Parathyroid adenoma (tissue), 2 donors: ENCODE results near the gene ITGA11.
"Not testable (repeated sequence)": the region's sequence is repeated elsewhere in the genome, so short reads cannot be mapped to it uniquely, and the experiment has no call there.

ENCODE experiments used
- H2AFZ ChIP-seq: fragments of 300-600 bp; sonication (generic); one replicate; pipeline ENCODE4 v1.7.0; 2017; ENCODE audit warnings: antibody characterized with exemption, mild to moderate bottlenecking
- H3K27ac ChIP-seq: fragments of 300-600 bp; sonication (generic); one replicate; pipeline ENCODE4 v1.7.0; 2017
- H3K27me3 ChIP-seq: fragments of 300-600 bp; sonication (generic); one replicate; pipeline ENCODE4 v1.7.0; 2017; ENCODE audit warnings: low read length; ENCODE audit not compliant: control insufficient read depth, insufficient read depth
- H3K36me3 ChIP-seq: fragments of 300-600 bp; sonication (generic); one replicate; pipeline ENCODE4 v1.7.0; 2017; ENCODE audit warnings: low read length; ENCODE audit not compliant: control insufficient read depth, insufficient read depth
- H3K4me1 ChIP-seq: fragments of 300-600 bp; sonication (generic); one replicate; pipeline ENCODE4 v1.7.0; 2017; ENCODE audit warnings: control low read depth
- H3K4me2 ChIP-seq: fragments of 300-600 bp; sonication (generic); one replicate; pipeline ENCODE4 v1.7.0; 2017; ENCODE audit warnings: low read length
- H3K4me3 ChIP-seq: fragments of 300-600 bp; sonication (generic); one replicate; pipeline ENCODE4 v1.7.0; 2017; ENCODE audit warnings: low read depth, low read length
- H3K79me2 ChIP-seq: fragments of 300-600 bp; sonication (generic); one replicate; pipeline ENCODE4 v1.7.0; 2017; ENCODE audit warnings: control low read depth
- H3K9ac ChIP-seq: fragments of 300-600 bp; sonication (generic); one replicate; pipeline ENCODE4 v1.7.0; 2017; ENCODE audit warnings: mild to moderate bottlenecking
- H3K9me3 ChIP-seq: fragments of 300-600 bp; sonication (generic); one replicate; pipeline ENCODE4 v1.7.0; 2017; ENCODE audit warnings: low read length; ENCODE audit not compliant: control insufficient read depth
- TF ChIP-seq, protein P1 (sequence below): fragments of 300-600 bp; sonication (generic); IDR thresholded peaks from one replicate; pipeline ENCODE4 v1.7.0; 2017; ENCODE audit warnings: antibody characterized with exemption, mild to moderate bottlenecking
- donor health status: primary hyperparathyroidism.

ITGA11 gene

GRCh38 chr15:68423359-68424296 lies 8.3 kb downstream of the ITGA11 start:
- no peak overlapping the region for H3K9ac ChIP-seq
- H3K4me1 ChIP-seq, result no peaks in the 10 kb centered on the region

DNA sequence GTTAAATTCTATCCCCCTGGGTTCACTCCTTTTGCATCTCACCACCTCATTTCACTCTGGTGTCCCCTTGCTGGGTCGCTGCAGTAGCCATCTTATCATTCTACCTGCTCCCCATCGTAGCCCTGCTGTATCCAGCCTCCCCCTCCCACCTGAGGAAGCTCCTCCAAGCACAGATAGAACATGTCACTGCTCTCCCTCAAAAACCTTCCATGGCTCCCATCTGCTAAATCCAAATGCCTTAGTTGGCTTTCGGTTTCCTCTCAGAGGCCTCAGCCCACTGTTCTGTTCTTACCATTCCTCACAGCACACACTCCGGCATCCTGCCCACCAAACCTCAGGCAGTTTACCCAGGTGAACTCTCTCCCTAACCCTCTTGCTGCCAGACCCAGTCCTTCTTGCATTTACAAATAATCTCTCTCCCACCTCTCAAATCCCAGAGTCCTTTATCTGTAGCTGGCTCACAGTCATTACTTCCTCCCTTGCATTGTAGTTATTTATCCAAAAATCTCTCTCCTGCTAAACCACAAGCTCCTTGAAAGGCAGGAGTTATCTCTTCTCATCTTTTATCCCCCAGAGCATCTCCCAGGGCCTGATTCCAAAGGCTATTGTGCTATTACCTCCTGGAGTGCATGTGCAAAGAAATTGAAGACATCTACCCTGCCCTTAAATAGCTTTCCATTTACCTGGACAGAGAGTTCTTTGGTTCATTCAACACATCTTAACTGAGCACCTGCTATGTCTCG lies 9.4 kb downstream of the ITGA11 start:
- not testable (repeated sequence) for H3K4me2 ChIP-seq, H3K9me3 ChIP-seq, H3K27ac ChIP-seq, H3K4me1 ChIP-seq, H3K36me3 ChIP-seq, H3K27me3 ChIP-seq, H3K9ac ChIP-seq, H3K4me3 ChIP-seq, H3K79me2 ChIP-seq, H2AFZ ChIP-seq

More at GRCh38 chr15:68423359-68424296, 8.3 kb downstream of the ITGA11 start:
- Histone ChIP-seq H3K27ac (no peak overlapping the region), H3K4me2 (no peak overlapping the region), H3K27me3 (no peaks in the 10 kb centered on the region), H3K9me3 (no peaks in the 10 kb centered on the region), H3K36me3 (no peaks in the 10 kb centered on the region), H2AFZ (no peak overlapping the region), H3K4me3 (no peak overlapping the region), H3K79me2 (no peaks in the 10 kb centered on the region)
- TF ChIP-seq, protein P1, sequence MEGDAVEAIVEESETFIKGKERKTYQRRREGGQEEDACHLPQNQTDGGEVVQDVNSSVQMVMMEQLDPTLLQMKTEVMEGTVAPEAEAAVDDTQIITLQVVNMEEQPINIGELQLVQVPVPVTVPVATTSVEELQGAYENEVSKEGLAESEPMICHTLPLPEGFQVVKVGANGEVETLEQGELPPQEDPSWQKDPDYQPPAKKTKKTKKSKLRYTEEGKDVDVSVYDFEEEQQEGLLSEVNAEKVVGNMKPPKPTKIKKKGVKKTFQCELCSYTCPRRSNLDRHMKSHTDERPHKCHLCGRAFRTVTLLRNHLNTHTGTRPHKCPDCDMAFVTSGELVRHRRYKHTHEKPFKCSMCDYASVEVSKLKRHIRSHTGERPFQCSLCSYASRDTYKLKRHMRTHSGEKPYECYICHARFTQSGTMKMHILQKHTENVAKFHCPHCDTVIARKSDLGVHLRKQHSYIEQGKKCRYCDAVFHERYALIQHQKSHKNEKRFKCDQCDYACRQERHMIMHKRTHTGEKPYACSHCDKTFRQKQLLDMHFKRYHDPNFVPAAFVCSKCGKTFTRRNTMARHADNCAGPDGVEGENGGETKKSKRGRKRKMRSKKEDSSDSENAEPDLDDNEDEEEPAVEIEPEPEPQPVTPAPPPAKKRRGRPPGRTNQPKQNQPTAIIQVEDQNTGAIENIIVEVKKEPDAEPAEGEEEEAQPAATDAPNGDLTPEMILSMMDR, result no peak

DNA sequence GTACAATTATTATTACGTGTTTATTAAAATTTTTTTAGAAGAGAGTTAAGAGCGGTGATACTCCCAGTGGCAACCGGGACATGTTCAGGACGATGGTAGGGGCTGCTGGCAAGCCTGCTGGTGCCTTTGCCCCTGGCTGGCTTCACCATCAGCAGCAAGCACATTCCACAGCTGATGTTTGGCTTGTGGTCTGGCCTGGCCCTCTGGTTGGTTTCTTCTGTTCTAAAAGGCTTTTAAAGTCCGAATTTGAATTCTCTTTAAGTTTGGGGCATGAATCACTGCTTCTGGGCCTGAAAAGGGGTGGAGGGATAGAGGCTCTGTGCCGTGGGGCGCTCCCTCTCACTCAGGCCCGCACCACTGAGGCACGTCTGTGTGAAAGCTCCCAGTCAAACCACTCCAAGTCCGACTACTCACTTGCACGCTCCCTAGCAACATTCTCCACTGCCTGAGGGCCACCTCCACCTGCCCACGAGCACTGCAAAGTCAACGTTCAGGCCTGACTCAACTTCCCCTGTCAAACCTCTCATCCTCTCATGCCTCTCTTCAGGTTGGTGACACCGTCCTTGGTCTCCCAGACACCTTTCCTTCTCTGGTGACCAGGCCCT lies 10.1 kb downstream of the ITGA11 start:
- TF ChIP-seq, protein P1, result no peak
- H3K9me3 ChIP-seq, result no peaks in the 10 kb centered on the region
- no peaks in the 10 kb centered on the region for H3K27me3 ChIP-seq
- no peak overlapping the region for H3K27ac ChIP-seq
- no peaks in the 10 kb centered on the region for H3K4me1 ChIP-seq
- no peak overlapping the region for H2AFZ ChIP-seq
- H3K4me2 ChIP-seq, result no peak overlapping the region
- H3K36me3 ChIP-seq, result no peaks in the 10 kb centered on the region
- no peaks in the 10 kb centered on the region for H3K79me2 ChIP-seq
- no peak overlapping the region for H3K4me3 ChIP-seq
- H3K9ac ChIP-seq, result no peak overlapping the region

- Histone ChIP-seq H3K4me2 (no peak overlapping the region), H3K9ac (no peak overlapping the region), H3K9me3 (no peaks in the 10 kb centered on the region), H2AFZ (no peak overlapping the region), H3K36me3 (no peaks in the 10 kb centered on the region), H3K4me3 (no peak overlapping the region), H3K27ac (no peak overlapping the region), H3K27me3 (no peaks in the 10 kb centered on the region), H3K4me1 (no peaks in the 10 kb centered on the region), H3K79me2 (no peaks in the 10 kb centered on the region)
- TF ChIP-seq, protein P1, result no peak
These were observed 10.8 kb downstream of the ITGA11 start for GRCh38 chr15:68421115-68421551.

- TF ChIP-seq, protein P1, result no peak
- Histone ChIP-seq H3K79me2 (no peaks in the 10 kb centered on the region), H3K9ac (no peak overlapping the region), H3K36me3 (no peaks in the 10 kb centered on the region), H3K4me3 (no peak overlapping the region), H3K4me2 (no peak overlapping the region), H2AFZ (no peak overlapping the region), H3K27me3 (no peaks in the 10 kb centered on the region), H3K4me1 (no peaks in the 10 kb centered on the region), H3K27ac (no peak overlapping the region), H3K9me3 (no peaks in the 10 kb centered on the region)
These were observed 11.7 kb downstream of the ITGA11 start for GRCh38 chr15:68420186-68420684.
